Cardiac fibroblast (primary cell): Measurements from ENCODE around the gene ARSG.
"Not testable (repeated sequence)": the region's sequence is repeated elsewhere in the genome, so short reads cannot be mapped to it uniquely, and the experiment has no call there.

Source experiments
- DNase-seq, 2 donors: peaks; one replicate each; pipeline versions ENCODE4 v3.0.0 to v3.0.0-alpha.2; 2010; ENCODE audit warnings: low read depth in 2 of 2
- H3K4me3 ChIP-seq, 2 donors: replicated peaks in 1 of 2; 1 replicate in 1 of 2; 2 replicates in 1 of 2; pipeline ENCODE4 v1.5.1; 2011; ENCODE audit warnings: low read depth in 2 of 2, low read length in 2 of 2, mild to moderate bottlenecking in 2 of 2, moderate library complexity in 1 of 2
- TF ChIP-seq, protein P1 (sequence below): IDR thresholded peaks from one replicate; pipeline ENCODE4 v1.5.1; 2011; ENCODE audit warnings: low read depth, mild to moderate bottlenecking, low read length, inconsistent platforms

ARSG gene

DNA sequence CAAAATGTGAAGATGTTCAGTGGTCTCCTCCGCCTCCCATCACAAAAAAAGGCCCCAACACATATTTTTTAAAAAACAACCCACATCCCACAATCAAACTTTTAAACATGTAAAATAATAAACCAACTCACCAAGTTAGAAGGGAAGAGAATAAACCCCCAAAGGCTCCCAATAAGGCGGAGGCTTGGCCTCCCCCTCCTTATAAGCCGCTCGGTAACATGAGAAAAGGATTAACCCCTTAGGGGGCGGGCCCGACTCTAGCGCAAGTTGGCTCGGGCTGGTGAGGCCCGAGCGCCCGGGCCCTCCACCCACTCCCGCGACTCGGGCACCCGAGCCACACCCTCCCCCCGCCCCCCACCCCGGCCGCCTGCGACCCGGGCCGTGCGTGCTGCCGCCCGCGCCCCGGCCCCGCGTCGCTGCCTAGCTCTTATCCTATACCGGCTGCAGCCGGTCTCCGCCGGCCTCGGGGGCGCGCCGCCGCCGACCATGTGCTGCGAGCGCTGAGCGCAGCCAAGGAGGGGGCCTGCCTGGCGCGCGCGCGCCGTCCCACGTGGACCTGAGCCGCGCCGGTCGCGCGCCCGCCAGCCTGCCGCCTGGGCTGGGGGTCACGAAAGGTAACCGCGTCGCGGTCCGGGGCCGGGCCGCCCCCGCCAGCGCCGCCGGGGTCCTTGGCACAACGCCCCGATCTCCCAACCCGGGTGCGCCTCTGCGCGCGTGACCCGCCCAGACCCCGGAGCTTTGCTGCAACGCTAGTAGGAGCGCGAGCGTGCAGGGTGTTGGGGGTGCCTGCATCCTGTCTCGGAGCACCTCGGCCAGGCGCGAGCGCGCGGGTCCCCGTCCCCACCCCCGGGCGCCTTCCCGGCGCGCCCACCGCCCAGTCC lies at the start of gene ARSG, which contains the start of gene SLC16A6:
TSS of gene ARSG (plus strand) at position 541 of the 881 bp plus-strand sequence. CDS start 15,999 bp downstream, outside the sequence.
TSS of gene SLC16A6 (minus strand) at position 173 of the 881 bp plus-strand sequence. CDS start 12,807 bp downstream, outside the sequence.
- TF ChIP-seq, protein P1, sequence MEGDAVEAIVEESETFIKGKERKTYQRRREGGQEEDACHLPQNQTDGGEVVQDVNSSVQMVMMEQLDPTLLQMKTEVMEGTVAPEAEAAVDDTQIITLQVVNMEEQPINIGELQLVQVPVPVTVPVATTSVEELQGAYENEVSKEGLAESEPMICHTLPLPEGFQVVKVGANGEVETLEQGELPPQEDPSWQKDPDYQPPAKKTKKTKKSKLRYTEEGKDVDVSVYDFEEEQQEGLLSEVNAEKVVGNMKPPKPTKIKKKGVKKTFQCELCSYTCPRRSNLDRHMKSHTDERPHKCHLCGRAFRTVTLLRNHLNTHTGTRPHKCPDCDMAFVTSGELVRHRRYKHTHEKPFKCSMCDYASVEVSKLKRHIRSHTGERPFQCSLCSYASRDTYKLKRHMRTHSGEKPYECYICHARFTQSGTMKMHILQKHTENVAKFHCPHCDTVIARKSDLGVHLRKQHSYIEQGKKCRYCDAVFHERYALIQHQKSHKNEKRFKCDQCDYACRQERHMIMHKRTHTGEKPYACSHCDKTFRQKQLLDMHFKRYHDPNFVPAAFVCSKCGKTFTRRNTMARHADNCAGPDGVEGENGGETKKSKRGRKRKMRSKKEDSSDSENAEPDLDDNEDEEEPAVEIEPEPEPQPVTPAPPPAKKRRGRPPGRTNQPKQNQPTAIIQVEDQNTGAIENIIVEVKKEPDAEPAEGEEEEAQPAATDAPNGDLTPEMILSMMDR = no peak
- DNase-seq = peak; percentile 44 to 46
- peak within 1 kb of the TSS; percentile 66 to 68 for H3K4me3 ChIP-seq

DNA sequence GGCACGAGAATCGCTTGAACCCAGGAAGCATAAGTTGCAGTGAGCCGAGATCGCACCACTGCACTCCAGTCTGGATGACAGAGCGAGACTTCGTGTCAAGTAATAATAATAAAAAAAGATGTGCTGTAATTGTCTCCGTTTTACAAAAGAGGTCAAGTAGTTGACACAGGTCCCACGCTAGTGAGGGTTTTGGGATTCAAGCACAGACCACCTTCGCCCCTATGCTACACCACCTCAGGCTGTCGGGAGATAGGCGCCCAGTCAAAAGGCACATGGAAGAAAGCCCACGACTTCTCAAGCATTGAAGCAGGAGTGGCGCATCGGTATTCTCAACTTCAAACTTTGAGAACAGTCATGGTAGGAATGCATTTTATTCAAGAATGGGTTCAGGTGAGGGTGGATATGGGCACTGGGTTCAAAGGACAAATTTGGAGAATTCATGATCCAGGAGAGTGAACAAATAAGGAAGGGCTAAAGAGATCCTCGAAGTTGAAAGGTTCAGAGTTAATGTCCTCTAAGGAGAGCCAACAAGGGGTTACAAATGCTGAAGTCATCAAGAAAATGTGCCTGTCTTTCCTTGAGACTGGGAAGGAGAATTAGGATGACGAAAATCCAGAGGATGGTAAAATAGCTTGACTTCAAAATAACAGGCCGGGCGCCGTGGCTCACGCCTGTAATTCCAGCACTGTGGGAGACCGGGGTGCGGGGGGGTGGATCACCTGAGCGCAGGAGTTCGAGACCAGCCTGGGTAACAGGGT lies 44.8 kb upstream of the ARSG start:
- DNase-seq = no peak
- H3K4me3 ChIP-seq = no peak overlapping the region

DNA sequence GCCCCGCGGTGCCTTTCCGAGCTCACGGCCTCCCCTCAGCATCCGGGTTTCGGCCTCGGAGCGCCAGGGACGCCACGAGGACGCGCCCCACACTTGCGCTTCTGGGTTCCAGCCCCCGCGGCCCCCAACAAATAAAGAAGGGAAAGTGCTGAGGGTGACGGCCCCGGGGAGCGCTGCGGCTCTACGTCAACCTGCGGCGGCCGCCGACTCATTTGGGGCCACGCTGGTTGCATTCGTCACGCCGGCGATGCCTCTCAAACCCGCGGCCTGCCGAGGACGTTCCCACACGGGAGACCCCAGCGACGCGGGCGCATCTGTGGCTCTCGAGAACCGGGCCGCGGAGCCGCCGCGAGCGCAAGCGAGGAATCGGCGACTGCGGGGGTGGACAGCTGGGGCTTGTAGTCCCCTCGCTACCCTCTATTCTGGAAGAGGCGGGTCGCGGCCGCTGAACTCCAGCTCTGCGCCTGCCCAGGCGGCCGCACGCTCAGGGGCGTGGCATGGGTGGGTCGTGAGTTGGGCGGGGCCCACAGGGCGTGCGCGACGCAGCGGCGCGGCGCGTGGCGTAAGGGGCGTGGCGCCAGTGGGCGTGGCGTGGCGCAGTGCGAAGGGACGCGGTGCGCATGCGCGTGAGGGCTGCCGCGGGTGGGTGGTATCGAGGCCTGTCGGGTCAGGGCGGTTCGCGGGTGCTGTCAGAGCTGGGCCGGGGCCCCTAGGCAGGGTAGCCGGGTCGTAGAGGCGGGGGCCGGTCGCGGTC lies 43.7 kb upstream of the ARSG start, which contains the start of gene AMZ2:
TSS of gene AMZ2 (plus strand) at position 599 of the 754 bp plus-strand sequence. CDS start 2,145 bp downstream, outside the sequence.
- peak within 1 kb of the TSS; percentile 80 for H3K4me3 ChIP-seq
- TF ChIP-seq, protein P1 = no peak
- DNase-seq = peak; percentile 94 to 97

More for the DNA sequence above, 44.8 kb upstream of the ARSG start:
- TF ChIP-seq, protein P1 = no peak

DNA sequence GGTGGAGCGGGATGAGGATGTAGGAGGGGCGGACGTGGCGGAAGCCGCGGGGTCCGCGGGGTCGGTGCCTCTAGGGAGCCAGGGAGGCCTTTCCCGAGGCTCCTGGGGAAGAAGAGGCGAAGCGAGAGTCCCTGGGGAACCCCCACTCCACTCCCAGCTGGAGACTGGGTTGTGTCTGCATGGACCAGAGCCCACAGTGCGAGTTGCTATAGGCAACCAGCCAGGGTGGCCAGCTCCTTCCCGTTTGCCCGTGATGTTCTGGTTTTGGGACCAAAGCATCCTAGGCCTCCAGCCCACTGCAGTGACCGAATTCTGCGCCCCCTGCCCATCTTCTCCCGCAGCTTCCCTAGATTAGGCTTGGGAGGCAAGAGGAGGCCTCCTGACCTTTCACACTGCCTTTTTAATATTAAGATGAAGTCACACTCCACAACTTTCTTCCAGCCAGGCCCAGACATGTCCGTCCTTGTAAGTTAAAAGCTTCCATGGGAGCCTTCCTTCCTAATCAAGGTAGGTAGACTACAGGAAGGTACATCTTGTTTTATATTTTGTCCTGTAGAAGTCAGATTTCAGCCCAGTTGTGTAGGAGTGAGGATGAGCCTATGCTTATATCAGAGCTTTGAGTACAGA lies 43.0 kb upstream of the ARSG start:
- TF ChIP-seq, protein P1 = no peak
- peak overlapping the region; percentile 64 to 80 for H3K4me3 ChIP-seq
- DNase-seq = peak; percentile 71 to 82

DNA sequence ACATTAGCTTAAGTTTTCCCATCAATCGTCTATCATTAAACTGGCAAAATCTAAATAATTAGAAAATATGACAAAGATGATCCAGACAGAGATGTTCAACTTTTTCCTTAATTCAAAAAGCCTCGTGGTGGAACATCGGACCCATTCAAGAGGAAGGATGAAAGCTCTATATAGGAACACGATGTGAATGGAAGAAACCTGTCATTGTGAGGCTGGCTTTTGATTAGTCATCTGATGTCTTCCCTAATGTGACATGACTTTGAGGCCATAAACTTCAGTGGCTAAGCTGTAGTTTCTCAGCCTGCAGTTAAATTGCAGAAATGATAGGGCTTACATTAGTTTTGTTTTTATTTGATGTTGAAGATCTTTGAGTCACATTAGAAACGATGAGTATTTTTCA lies 42.4 kb upstream of the ARSG start:
- peak overlapping the region; percentile 64 to 80 for H3K4me3 ChIP-seq
- TF ChIP-seq, protein P1 = no peak
- DNase-seq = no peak

DNA sequence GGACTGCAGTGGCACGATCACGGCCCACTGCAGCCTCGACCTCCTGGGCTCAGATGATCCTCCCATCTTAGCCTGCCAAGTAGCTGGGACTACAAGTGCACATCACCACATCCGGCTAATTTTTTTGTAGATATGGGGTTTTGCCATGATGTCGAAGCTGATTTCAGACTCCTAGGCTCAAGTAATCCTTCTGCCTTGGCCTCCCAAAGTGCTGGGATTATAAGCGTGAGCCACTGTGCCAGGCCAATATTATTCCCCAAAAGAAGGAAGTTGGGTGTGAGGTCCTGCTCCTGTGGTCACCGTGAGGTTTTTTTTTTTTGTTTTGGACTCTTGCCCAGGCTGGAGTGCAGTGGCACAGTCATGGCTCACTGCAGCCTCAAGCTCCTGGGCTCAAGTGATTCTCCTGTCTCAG lies 41.9 kb upstream of the ARSG start:
- no peak for DNase-seq
- TF ChIP-seq, protein P1 = no peak

DNA sequence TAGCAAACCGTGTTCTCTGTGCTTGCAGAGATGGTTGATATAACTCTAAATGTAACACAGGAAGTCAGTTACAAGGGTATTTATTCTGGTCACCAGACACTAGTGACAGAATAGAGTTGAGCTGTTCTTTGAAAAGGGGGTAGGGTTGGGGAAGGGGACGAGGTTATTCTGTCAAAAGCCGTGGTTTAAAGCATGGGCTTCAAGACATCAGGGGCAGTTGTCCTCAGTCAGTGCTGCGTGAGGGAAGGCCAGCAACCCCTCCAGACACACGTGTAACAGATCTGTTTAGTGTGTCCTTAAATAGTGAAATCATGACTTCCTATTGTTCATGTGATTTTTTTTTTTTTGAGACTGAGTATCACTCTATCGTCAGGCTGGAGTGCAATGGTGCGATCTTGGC lies 37.9 kb upstream of the ARSG start:
- H3K4me3 ChIP-seq, DNase-seq: not testable (repeated sequence)

More for the DNA sequence above, 41.9 kb upstream of the ARSG start:
- no peak overlapping the region for H3K4me3 ChIP-seq
